Measurements from ENCODE around the gene NFIC. TPM values are rescaled to one million over a fixed set of nuclear protein-coding genes. Genes with fewer than 3 reads are reported as not detected.

Gene NFIC
- total RNA-seq, 1 donor from 2014 or later, result 17.8 TPM

DNA sequence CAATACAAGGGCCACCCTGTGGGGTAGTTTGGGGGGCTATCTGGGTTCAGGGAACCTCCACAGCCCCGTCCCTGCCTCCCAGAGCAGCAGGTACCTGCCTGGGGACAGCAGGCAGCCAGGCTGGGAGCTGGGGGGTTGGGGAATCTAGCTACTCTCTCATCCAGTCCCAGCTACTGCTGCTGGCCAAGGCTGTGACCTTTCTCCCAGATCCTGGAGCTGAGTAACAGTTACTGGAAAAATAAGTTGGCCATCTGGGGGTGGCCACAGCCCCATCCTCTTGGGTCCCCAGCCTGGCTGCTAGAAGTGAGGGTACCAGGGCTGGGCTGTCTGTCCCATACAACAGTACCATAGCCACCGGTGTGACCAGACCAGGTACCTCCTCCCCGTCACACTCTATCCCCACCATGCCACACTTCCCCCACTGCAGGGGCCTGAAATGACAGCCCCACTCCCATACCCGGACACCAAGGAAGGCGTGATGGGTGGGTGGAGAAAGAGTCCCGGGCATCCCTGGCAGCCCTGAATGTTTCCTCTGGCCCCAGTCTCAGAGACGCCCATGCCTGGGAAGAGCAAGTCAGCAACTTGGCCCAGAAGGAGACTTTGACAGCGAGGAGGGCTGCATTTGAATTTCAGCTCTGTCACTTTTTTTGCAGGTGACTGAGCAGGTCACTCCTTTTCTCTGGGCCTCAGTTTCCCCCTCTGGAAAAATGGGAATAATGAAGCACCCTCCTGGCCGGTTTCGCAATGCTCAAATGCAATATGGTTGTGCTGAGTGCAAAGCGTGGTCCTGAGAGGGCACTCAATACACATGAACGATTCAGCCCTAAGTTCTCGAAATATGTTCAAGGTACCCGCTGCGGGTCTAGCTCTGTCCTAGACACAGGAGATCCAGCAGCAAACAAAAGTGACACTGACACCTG lies 30.7 kb upstream of the NFIC start:
- DNase-seq (ENCODE audit: extremely low spot score, unreplicated experiment), result no peak
- peaks cover 49% of the 10 kb centered on the region for H3K27me3 Mint-ChIP-seq
- H3K9me3 Mint-ChIP-seq, result no peaks in the 10 kb centered on the region
- H3K27ac Mint-ChIP-seq, result no peak overlapping the region
- no peaks in the 10 kb centered on the region for H3K4me1 Mint-ChIP-seq (ENCODE audit: unreplicated experiment)
- TF ChIP-seq, protein P1, sequence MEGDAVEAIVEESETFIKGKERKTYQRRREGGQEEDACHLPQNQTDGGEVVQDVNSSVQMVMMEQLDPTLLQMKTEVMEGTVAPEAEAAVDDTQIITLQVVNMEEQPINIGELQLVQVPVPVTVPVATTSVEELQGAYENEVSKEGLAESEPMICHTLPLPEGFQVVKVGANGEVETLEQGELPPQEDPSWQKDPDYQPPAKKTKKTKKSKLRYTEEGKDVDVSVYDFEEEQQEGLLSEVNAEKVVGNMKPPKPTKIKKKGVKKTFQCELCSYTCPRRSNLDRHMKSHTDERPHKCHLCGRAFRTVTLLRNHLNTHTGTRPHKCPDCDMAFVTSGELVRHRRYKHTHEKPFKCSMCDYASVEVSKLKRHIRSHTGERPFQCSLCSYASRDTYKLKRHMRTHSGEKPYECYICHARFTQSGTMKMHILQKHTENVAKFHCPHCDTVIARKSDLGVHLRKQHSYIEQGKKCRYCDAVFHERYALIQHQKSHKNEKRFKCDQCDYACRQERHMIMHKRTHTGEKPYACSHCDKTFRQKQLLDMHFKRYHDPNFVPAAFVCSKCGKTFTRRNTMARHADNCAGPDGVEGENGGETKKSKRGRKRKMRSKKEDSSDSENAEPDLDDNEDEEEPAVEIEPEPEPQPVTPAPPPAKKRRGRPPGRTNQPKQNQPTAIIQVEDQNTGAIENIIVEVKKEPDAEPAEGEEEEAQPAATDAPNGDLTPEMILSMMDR (conservative IDR thresholded peaks at IDR 0.05), result no peak
- H3K4me3 Mint-ChIP-seq, result no peak overlapping the region
- H3K36me3 Mint-ChIP-seq, result no peaks in the 10 kb centered on the region

DNA sequence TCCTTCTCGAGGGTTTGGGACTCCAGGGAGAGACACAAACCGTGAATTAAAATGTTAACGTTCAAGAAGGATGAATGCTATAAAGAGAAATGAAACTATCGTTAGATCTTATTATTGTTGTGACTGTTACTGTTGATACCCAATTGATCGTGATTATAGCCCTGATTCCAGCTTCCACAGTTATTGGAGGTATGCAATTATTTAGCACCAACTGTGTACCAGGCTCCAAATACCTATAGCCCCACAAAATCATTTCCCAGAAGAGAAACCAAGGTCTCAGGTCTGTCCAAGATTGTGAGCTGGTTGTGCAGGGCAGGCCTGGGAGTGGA lies 30.1 kb upstream of the NFIC start:
- no peak for DNase-seq (ENCODE audit: extremely low spot score, unreplicated experiment)
- Mint-ChIP-seq H3K4me1 (ENCODE audit: unreplicated experiment) (no peaks in the 10 kb centered on the region), H3K27ac (no peak overlapping the region), H3K36me3 (no peaks in the 10 kb centered on the region), H3K27me3 (peaks cover 43% of the 10 kb centered on the region), H3K9me3 (no peaks in the 10 kb centered on the region), H3K4me3 (no peak overlapping the region)
- TF ChIP-seq, protein P1 (conservative IDR thresholded peaks at IDR 0.05), result no peak

DNA sequence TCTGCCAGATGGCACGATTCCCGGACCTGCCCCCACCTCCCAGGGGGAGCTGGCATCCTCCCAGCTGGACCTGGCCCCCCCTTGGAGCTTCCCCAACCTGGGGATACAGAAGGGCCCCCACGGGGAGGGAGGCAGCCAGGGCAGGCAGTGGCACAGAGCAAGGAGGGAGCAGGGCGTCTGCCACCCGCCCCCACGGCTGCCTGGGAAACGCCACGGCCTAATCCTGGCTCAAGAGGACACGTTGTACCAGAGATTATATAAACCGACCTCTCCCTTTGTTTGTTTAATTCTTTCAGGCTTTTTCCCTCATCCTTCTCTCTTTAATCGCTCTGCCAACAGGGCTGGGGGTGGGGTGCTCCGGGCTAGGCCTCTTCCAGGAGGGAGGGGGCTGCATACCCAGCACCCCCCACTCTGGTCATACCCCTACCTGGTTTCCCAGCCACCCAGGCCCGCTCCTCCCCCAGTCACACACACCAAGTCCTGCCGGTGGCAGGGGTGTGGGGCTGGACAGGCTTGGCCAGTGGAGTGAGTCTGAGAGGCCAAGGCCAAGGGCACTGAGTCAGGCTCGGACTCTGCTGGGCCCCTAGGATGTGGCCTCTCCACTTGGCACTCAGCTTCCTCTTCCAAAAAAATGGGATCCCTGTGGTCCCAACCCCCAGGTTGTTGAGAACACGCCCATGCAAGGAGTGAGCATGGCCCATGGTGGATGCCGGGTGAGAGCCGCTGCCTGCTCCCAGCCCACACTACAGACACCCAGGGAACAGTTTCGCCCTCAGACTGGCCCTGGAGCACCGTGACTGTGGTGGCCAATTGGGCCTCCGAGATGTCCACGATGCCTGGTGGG lies 29.5 kb upstream of the NFIC start:
- Mint-ChIP-seq H3K27ac (no peak overlapping the region), H3K4me1 (ENCODE audit: unreplicated experiment) (no peaks in the 10 kb centered on the region), H3K9me3 (no peaks in the 10 kb centered on the region), H3K4me3 (no peak overlapping the region), H3K36me3 (no peaks in the 10 kb centered on the region), H3K27me3 (peaks cover 37% of the 10 kb centered on the region)
- no peak for DNase-seq (ENCODE audit: extremely low spot score, unreplicated experiment)
- TF ChIP-seq, protein P1 (conservative IDR thresholded peaks at IDR 0.05), result no peak

DNA sequence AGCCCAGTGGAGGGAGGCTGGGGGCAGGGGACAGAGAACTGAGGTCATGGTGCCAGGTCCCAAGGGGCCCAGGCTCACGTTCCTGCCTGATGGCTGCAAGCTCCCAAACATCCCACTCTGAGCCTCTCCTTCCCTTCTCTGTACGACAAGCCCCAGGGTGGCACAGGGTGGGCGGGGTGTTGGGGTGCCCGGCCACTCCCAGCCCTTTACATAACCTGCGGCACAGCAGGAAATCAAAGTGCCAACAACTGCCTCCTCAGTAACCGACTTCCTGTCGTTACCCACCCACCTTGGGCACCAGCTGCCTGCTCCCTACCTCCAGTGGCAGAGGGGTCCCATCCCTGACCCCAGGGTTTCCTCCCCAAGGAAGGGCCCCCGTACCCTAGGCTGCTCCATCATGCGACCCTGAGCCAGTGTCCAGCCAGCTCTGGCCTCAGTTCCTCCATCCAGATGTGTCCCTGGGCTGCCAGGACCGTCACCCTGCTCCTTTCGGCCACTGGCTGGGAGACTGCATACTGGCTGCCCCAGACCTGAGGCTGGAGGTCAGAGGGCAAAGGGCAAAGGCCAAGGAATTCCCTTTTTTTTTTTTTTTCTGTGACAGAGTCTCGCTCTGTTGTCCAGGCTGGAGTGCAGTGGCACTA lies 27.7 kb upstream of the NFIC start:
- Mint-ChIP-seq H3K27ac (no peak overlapping the region), H3K4me1 (ENCODE audit: unreplicated experiment) (no peaks in the 10 kb centered on the region), H3K27me3 (peaks cover 25% of the 10 kb centered on the region), H3K4me3 (no peak overlapping the region), H3K36me3 (no peaks in the 10 kb centered on the region), H3K9me3 (no peaks in the 10 kb centered on the region)
- TF ChIP-seq, protein P1 (conservative IDR thresholded peaks at IDR 0.05), result no peak
- DNase-seq (ENCODE audit: extremely low spot score, unreplicated experiment), result no peak

DNA sequence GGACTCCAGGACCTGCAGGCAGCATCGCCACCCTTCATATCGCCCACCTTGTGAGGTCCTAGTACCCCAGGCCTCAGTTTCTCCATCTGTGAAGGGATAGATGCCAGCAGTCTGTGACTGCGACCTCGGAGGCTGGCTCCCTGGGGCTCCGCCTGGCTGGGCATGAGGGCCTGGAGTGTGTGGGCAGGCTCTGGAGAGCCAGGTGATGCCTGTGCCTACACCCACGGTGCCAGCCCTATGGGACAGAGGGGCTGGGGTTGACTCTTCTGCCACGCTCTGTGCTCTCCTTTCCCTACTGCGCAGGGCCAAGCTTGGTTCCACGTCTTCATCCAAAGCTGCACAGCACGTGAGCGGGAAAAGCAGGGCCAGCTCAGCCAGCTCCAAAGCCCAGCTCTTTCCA lies 26.0 kb upstream of the NFIC start:
- Mint-ChIP-seq H3K27me3 (peaks cover 14% of the 10 kb centered on the region), H3K9me3 (no peaks in the 10 kb centered on the region), H3K4me1 (ENCODE audit: unreplicated experiment) (no peaks in the 10 kb centered on the region), H3K36me3 (no peaks in the 10 kb centered on the region), H3K4me3 (no peak overlapping the region), H3K27ac (no peak overlapping the region)
- TF ChIP-seq, protein P1 (conservative IDR thresholded peaks at IDR 0.05), result no peak
- DNase-seq (ENCODE audit: extremely low spot score, unreplicated experiment), result no peak
